GM04503 (cell line): ENCODE data around the gene MAP1LC3C.
"Not testable (repeated sequence)": the region's sequence is repeated elsewhere in the genome, so short reads cannot be mapped to it uniquely, and the experiment has no call there.

Source experiments
- DNase-seq: peaks from one replicate; pipeline ENCODE4 v3.0.0-alpha.2; 2012; ENCODE audit warnings: low read depth

The MAP1LC3C gene

GRCh38 chr1:241992734-241993133 is 6.2 kb downstream of the MAP1LC3C start:
- no peak for DNase-seq

GRCh38 chr1:241990040-241990439 is 8.9 kb downstream of the MAP1LC3C start:
- peak; percentile 84 for DNase-seq

GRCh38 chr1:241988389-241988930 is 10.4 kb downstream of the MAP1LC3C start:
- DNase-seq = not testable (repeated sequence)

- DNase-seq = no peak
Measured at GRCh38 chr1:241985787-241986186, 13.1 kb downstream of the MAP1LC3C start.

- no peak for DNase-seq
Measured at GRCh38 chr1:241979926-241980325, 19.0 kb downstream of the MAP1LC3C start.

- no peak for DNase-seq
Measured at GRCh38 chr1:241979071-241979470, 19.8 kb downstream of the MAP1LC3C start.

GRCh38 chr1:241976229-241976628 is 22.7 kb downstream of the MAP1LC3C start:
- no peak for DNase-seq

GRCh38 chr1:241972703-241973369 is 26.1 kb downstream of the MAP1LC3C start:
- no peak for DNase-seq

GRCh38 chr1:241968611-241969010 is 30.3 kb downstream of the MAP1LC3C start:
- DNase-seq = no peak

GRCh38 chr1:241964550-241965282 is 34.2 kb downstream of the MAP1LC3C start:
- DNase-seq = no peak

- no peak for DNase-seq
Measured at GRCh38 chr1:241963722-241964121, 35.2 kb downstream of the MAP1LC3C start.

- no peak for DNase-seq
Measured at GRCh38 chr1:241962153-241962552, 36.7 kb downstream of the MAP1LC3C start.

GRCh38 chr1:241957692-241958494 is 41.0 kb downstream of the MAP1LC3C start, which contains the start of gene BECN2:
Gene BECN2, plus strand, starts transcription at chr1:241957767. Its CDS starts 0 bp downstream, at chr1:241957767.
- no peak for DNase-seq

GRCh38 chr1:241950390-241950789 is 48.5 kb downstream of the MAP1LC3C start:
- peak; percentile 67 for DNase-seq

- no peak for DNase-seq
Measured at GRCh38 chr1:241947354-241947753, 51.5 kb downstream of the MAP1LC3C start.
